Left lung (tissue), 10 donors: ENCODE measurements around the gene CEBPB. TPM values are rescaled to one million over a fixed set of nuclear protein-coding genes. Genes with fewer than 3 reads are reported as not detected.
"Not testable (repeated sequence)": the region's sequence is repeated elsewhere in the genome, so short reads cannot be mapped to it uniquely, and the experiment has no call there.

Source experiments
- ATAC-seq: fragments of 200-7000 bp; cut with Tn5 transposase; one replicate; pipeline ENCODE4 v1.9.1; 2020; ENCODE audit warnings: moderate library complexity
- DNase-seq, 4 donors: peaks; one replicate each; pipeline ENCODE4 v3.0.0-alpha.2; 2013 to 2020
- H3K27ac ChIP-seq, 2 donors: fragments of 200-600 bp; sonication (generic) in 1 of 2; one replicate each; pipeline versions ENCODE4 v1.5.0 to v1.8.0; 2020 to 2021
- H3K27me3 ChIP-seq, 2 donors: fragments of 200-600 bp; sonication (generic) in 1 of 2; one replicate each; pipeline versions ENCODE4 v1.5.0 to v1.8.0; 2020 to 2021
- H3K36me3 ChIP-seq, 2 donors: fragments of 200-600 bp; sonication (generic) in 1 of 2; one replicate each; pipeline versions ENCODE4 v1.5.0 to v1.8.0; 2020 to 2021
- H3K4me1 ChIP-seq, 2 donors: fragments of 200-600 bp; one replicate each; pipeline ENCODE4 v1.8.0; 2021
- H3K4me3 ChIP-seq, 2 donors: fragments of 200-600 bp; sonication (generic) in 1 of 2; one replicate each; pipeline versions ENCODE4 v1.5.0 to v1.8.0; 2020 to 2021; ENCODE audit warnings: mild to moderate bottlenecking in 1 of 2
- H3K9me3 ChIP-seq, 2 donors: fragments of 200-600 bp; sonication (generic) in 1 of 2; one replicate each; pipeline versions ENCODE4 v1.5.0 to v1.8.0; 2020 to 2021
- intact Hi-C, 2 donors: fragments of 100-400 bp; cut with DNase I; formaldehyde crosslinking; loops; one replicate each; pipeline versions ENCODE4 v1.11.2 to v1.14.2; 2022
- polyA plus RNA-seq, 6 donors: library from polyadenylated mRNA; unstranded; fragments of 120-200 nt; gene quantifications; one replicate each; pipeline ENCODE4 v1.2.1, GENCODE V29; 2013; ENCODE audit not compliant: insufficient read length in 6 of 6
- total RNA-seq, 2 donors: library from RNA; stranded (reverse); fragmentation: NEBNext Ultra II Directional; extraction: Animal tissue kit (Norgen Biotek cat#: 25700); gene quantifications; one replicate each; pipeline ENCODE4 v1.2.1, GENCODE V29; 2021
- TF ChIP-seq, protein P1 (sequence below), 2 donors: fragments of 200-600 bp; sonication (generic) in 1 of 2; IDR thresholded peaks; one replicate each; pipeline versions ENCODE4 v1.5.0 to v1.8.0; 2021; ENCODE audit warnings: antibody characterized with exemption in 2 of 2
- donor health status: DM: no; HTN: yes; CAD: no.
- donor health status: DM: no; HTN: no; CAD: no.

CEBPB gene
- total and polyA plus RNA-seq, 8 donors, result 23.0 to 266 (median 45.5) TPM

DNA sequence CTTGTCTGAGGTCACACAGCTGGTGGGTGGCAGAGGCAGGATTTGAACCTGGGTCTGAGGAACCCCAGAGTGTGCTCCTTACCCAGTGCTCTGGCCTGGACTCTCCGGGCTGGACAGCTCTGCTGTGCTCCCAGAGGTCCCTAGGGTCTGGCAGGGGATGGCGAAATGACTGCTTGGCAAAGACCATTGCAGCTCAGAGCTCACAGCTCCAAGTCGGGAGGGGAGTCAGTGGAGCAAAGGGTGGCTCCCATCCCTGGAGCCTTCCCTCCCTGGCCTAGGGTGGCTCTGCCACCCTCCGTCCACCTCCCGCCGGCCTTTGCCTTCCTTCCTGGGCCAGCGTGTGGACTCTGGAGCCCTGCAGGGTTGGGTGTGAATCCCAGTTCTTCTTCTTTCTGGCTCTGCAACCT is 17.5 kb downstream of the CEBPB start:
- Histone ChIP-seq H3K27ac (no peak overlapping the region), H3K4me1 (peaks cover 0 to 14% of the 10 kb centered on the region in 2 donors), H3K27me3 (no peaks in the 10 kb centered on the region), H3K36me3 (no peaks in the 10 kb centered on the region), H3K9me3 (peaks cover 0 to 2% of the 10 kb centered on the region in 2 donors), H3K4me3 (no peak overlapping the region)
- no peak for DNase-seq
- intact Hi-C loops, result no loop called here
- TF ChIP-seq, protein P1, sequence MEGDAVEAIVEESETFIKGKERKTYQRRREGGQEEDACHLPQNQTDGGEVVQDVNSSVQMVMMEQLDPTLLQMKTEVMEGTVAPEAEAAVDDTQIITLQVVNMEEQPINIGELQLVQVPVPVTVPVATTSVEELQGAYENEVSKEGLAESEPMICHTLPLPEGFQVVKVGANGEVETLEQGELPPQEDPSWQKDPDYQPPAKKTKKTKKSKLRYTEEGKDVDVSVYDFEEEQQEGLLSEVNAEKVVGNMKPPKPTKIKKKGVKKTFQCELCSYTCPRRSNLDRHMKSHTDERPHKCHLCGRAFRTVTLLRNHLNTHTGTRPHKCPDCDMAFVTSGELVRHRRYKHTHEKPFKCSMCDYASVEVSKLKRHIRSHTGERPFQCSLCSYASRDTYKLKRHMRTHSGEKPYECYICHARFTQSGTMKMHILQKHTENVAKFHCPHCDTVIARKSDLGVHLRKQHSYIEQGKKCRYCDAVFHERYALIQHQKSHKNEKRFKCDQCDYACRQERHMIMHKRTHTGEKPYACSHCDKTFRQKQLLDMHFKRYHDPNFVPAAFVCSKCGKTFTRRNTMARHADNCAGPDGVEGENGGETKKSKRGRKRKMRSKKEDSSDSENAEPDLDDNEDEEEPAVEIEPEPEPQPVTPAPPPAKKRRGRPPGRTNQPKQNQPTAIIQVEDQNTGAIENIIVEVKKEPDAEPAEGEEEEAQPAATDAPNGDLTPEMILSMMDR (IDR thresholded peaks at IDR 0.05), result no peak
- no peak for ATAC-seq

DNA sequence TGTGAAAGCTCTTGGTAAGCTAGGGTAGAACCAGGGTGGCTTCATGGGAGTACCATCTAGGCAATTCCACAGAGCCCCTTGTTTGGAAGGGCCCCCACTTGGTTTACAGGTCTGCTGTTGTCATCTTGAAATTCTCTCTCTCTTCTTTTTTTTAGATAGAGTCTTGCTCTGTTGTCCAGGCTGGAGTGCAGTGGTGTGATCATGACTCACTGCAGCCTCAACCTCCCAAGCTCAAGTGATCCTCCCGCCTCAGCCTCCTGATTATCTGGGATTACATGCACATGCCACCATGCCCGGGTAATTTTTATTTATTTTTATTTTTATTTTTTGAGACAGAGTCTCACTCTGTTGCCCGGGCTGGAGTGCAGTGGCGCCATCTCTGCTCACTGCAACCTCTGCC is 18.2 kb downstream of the CEBPB start:
- H3K36me3 ChIP-seq, H3K27ac ChIP-seq, H3K4me3 ChIP-seq, H3K9me3 ChIP-seq, ATAC-seq, H3K27me3 ChIP-seq, DNase-seq, intact Hi-C loops: not testable (repeated sequence)
- H3K4me1 ChIP-seq, result peaks cover 0 to 14% of the 10 kb centered on the region in 2 donors

DNA sequence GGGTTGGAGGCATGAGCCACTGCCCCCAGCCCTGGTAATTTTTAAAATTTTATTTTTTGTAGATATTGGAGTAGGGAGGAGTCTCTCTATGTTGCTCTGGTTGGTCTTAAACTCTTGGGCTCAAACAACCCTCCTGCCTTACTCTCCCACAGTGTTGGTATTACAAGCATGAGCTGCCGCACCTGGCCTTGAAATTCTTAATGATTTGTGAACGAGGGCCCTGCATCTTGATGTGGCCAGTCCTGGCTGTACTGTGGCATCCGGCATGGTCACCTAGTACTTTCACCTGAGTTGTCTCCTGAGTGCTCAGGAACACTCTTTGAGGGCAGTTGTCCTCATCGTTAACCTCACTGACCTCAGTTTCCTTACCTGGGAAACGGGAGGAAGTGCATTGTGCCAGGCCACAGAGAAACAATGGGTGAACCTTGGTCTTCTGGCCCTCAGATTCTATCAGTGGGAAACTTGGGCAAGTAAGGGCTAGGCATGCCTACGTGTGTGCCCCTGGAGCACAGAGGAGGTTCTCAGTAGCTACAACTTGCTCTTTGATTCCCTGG is 19.5 kb downstream of the CEBPB start:
- Histone ChIP-seq H3K27me3 (no peaks in the 10 kb centered on the region), H3K4me3 (no peak overlapping the region), H3K9me3 (no peaks in the 10 kb centered on the region), H3K27ac (no peak overlapping the region), H3K36me3 (no peaks in the 10 kb centered on the region), H3K4me1 (peaks cover 3 to 12% of the 10 kb centered on the region in 2 donors)
- TF ChIP-seq, protein P1 (IDR thresholded peaks at IDR 0.05), result no peak
- intact Hi-C loops, result no loop called here
- DNase-seq (no peak), ATAC-seq (no peak)

DNA sequence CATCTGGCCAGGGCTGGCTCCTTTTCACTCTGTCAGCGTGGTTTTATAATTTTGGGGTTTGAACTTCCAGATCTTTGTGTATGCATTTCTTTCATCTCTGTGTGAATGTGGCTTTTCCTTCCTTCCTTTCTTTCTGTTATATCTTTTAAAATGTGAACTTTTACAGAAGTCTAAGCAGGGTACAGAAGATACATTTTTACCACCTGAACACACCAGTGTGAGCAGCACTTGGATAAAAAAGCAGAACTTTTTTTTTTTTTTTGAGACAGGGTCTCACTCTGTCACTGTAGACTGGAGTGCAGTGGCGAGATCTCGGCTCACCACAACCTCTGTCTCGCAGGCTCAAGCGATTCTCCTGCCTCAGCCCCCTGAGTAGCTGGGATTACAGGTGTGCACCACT is 20.5 kb downstream of the CEBPB start:
- no peak overlapping the region for H3K27ac ChIP-seq
- no peak overlapping the region for H3K4me3 ChIP-seq
- no peaks in the 10 kb centered on the region for H3K27me3 ChIP-seq
- no peaks in the 10 kb centered on the region for H3K36me3 ChIP-seq
- peaks cover 5 to 10% of the 10 kb centered on the region in 2 donors for H3K4me1 ChIP-seq
- ATAC-seq (no peak), DNase-seq (no peak)
- TF ChIP-seq, protein P1 (IDR thresholded peaks at IDR 0.05), result no peak
- H3K9me3 ChIP-seq, result no peaks in the 10 kb centered on the region
- intact Hi-C loops, result no loop called here

DNA sequence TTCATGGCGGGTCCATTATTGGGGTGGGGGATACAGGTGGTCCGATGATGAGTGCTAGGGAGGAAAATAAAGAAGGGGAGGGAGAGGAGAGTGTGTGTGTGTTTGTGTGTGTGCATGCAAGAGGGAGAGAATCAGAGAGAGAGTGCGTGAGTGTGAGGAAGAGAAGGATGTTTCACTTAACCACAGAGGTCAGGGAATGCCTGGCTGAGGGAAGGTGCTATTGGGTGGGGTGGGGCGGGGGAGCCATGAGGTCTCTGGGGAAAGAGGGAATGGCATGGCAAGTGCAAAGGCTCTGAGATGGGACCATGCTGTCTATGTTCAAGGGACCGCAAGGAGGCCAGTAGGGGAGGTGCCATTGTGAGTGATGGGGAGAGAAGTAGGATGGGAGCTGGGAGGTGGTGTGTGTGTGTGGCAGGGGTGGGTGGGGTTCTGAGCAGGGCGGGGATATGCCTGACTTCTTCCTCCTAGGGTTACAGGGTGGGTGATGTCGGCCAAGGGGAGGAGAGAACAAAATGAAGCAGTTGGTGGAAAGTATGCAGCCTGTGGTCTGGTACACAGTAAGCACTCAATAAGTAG is 23.0 kb downstream of the CEBPB start:
- Histone ChIP-seq H3K9me3 (no peaks in the 10 kb centered on the region), H3K4me3 (no peak overlapping the region), H3K27ac (no peak overlapping the region), H3K27me3 (no peaks in the 10 kb centered on the region), H3K36me3 (no peaks in the 10 kb centered on the region), H3K4me1 (peaks cover 5 to 9% of the 10 kb centered on the region in 2 donors)
- ATAC-seq (no peak), DNase-seq (no peak)
- intact Hi-C loops, result no loop called here
- TF ChIP-seq, protein P1 (IDR thresholded peaks at IDR 0.05), result no peak
